HG03025 (cell line): ENCODE results near the gene ZFYVE27.

Experiments
- ATAC-seq: cut with Tn5 transposase; IDR thresholded peaks from one replicate; pipeline ENCODE4 v1.9.1; 2021; ENCODE audit warnings: mild to moderate bottlenecking, moderate library complexity; ENCODE audit not compliant: unreplicated experiment, low FRiP score

The ZFYVE27 gene

DNA sequence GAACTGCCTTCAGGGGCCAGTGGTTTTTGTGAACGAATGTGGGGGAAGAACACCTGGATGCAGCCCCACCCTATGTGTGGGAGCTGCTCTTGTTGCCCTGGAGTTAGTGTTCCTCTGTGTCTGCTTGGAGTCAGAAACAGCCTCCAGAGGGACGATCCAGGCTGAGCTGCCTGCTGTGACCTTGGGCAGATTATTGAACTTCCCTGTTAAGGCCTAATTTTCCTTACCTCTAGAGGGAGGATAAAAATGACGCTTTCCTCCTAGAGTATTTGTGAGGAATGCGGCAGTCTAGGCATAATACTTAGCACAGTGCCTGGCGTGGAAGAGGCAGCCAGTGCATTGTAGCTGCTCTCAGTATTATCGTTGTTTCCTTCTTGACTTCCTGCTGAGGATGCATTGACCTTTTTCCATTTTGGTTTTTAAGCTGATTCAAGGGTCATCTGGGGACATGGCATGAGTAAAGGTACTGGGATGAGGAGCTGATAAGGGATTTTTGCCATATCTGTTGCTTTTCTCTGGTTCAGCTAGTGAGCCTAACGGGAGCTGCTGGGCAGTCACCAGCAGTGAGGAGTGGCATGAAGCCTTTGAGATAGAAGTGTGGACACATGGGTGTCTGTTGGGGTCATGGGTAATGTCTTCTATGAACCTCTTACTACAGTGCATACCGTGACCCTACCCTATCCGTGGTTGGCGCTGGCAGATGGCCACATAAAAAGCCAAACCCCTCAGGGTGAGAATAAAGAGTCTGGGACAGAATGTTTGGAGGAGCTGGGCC, 6.4 kb downstream of the ZFYVE27 start:
- ATAC-seq: no peak

DNA sequence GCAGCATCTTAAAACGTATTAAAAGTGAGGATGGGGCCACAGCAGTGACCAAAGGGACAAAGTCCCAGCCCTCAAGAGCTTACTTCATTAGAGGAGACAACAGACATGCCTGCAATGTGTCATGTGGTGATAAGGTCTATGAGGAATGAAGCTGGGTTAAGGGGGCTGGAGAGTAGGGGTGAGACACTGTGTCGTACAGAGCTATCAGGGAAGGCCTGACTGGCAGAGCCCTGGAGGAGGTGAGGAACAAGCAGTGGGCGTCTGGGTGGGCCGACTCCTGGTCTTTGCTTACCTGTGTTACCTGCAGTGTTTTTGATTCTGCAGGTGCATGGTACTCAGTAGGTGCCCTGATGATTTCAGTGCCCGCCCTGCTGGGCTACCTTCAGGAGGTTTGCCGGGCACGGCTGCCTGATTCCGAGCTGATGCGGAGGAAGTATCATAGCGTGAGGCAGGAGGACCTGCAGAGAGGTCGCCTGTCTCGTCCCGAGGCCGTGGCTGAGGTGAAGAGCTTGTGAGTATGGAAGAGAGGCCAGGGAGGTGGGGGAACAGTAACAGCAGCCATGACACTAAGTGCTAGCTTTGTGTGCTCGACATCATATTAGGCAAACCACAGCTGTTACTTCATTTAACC, 7.6 kb downstream of the ZFYVE27 start:
- ATAC-seq: no peak

DNA sequence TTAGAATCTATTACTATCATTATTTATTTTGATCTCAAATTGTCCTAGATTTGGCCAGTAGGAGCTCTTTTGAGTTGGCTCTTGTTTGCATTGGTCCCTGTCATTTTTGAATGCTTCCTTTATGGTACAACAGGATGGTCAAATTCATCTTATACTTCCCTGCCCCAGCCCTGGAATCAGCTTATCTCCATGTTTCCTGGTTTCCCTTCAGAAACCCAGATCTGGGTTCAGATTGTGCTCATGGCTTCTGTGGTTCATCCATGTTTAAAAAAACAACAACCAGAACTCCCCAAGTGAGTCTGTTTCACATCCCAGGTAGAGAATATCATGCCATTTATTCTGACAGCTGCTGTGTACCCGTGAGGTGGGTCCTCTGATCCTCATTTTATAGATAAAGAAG, 10.6 kb downstream of the ZFYVE27 start:
- ATAC-seq: no peak

DNA sequence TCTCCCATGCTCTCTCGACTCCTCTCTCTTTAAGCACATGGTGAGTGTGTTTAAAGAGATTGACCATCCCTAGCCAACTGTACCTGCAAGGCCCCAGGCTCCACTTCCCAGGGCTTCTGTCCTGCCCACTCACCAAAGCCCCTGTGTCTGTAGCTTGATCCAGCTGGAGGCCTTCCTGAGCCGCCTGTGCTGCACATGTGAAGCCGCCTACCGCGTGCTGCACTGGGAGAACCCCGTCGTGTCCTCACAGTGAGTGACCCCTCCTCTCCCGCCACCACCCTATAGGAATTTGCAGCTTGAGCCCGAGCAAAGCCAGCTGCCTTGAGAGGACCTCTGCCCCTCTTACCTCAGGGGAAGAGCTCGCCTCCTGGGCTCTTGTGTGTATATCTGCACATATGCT, 11.2 kb downstream of the ZFYVE27 start:
- no peak for ATAC-seq

DNA sequence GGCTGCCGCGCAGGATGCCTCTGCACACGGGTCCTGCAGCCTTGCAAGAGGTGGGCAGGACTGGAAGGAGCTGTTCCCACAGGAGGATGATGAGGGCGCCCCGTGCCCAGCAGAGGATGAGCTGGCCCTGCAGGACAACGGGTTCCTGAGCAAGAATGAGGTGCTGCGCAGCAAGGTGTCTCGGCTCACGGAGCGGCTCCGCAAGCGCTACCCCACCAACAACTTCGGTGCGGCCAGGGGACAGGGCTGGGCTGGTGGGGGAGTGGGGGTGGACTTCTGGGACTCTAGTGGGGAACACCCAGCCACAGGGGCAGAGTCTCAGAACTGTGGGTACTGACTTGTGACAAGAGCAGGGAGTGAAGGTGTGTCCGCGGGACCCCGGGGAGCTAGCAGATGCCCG, 16.0 kb downstream of the ZFYVE27 start:
- ATAC-seq: no peak

DNA sequence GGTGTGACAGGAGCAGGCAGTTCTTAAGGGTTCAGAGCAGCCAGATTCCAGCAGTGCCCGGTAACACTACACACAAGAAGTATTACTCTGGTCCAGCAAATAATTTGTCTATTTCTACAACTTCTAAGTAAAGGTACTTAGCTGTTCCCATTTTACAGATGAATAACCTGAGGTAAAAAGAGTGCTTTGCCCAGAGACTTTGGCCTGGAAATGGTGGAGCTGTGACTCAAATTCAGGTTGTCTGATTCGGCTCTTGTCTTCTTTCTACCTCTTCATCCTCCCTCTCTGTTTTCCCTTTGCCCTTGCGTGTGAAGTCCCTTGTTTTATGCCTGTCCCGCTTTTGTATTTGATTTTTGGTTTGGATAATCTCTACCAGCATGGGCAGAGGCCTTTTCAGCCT, 17.8 kb downstream of the ZFYVE27 start:
- ATAC-seq: no peak

DNA sequence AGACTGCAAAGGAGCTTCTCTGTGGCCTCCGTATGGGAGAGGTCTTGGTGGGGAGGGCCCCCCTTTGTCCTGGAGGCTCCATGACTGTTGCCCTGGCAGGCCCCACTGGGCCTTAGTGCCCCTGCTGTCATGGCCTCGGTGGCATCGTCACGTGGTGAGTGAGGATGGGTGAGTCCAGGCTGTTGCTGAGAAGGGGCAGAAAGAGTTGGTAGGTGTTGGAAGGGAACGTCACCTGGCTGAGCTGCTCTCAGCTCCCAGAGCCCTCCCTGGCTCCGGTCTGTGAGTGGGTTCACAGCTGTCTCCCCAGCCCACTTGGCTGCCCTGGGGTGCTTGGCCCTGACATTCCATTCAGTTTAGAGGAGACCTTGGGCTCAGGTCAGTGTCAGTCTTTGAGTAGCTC, 18.8 kb downstream of the ZFYVE27 start:
- no peak for ATAC-seq

DNA sequence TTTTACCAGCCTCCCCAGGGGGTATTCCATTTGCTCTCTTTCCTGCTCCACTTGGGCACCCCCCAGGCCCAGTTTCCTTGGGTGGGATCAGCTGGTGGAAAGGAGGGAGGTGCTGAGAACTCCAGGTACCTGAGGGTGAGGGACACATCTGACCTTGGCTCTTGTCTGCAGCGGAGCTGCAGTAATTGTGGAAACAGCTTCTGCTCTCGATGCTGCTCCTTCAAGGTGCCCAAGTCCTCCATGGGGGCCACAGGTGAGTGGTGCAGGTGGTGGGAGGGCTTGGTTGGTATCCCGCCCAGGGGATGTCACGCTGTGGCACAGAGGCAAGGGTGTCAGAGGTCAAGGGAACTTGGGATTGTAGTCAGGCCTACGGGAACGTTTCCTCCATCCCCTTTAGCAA, 20.5 kb downstream of the ZFYVE27 start:
- no peak for ATAC-seq

DNA sequence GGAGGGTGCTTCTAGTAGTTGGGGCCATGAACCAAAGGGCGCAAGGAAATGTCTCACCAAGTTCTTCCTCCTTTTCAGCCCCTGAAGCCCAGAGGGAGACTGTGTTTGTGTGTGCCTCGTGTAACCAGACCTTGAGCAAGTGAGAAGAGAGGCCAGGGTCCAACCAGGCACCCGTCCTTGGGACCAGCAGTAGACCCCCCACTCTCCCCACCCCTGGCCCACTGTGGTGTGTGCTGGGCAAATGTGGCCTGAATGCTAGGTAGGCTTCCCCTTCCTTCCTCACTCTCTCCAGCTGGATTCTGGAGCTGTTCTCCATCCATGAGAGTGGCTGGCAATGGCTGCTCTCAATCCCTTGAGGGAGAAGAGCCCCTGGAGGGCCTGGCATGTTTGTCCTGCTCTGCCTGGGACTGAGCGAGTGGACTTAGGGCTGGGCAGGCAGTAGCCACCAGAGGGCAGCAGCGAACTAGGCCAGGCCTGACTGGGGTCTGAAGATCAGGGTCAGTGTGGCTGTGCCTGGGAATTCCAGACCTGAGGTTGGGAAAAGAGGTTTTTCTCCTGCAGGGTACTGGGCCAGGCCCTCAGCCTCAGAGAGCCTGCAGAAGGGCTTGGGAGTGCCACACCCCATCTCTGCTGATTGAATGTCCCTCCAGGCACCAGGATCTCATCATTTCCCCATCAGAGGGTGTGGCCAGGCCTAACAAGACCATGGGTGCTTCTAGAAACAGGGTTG, 22.4 kb downstream of the ZFYVE27 start:
- ATAC-seq: no peak

DNA sequence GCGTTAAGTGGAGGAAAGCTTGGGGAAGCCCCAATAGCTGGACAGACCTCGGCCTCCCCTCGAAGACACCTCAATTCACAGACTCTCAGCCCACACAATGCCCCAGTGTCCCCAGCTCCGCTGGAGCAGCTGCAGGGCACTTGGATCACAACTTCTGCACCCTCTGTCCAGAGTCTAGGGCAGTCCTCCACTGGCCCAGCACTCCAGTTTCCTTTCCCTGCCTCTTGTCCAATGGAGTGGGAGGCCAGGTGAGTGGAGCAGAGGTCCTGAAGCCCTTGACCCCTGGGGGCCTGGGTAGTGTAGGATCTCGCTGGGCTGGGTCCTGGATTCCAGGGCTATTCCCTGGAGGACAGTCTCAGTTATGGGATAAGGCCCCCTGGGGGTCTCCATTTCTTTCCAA, 23.0 kb downstream of the ZFYVE27 start:
- no peak for ATAC-seq

DNA sequence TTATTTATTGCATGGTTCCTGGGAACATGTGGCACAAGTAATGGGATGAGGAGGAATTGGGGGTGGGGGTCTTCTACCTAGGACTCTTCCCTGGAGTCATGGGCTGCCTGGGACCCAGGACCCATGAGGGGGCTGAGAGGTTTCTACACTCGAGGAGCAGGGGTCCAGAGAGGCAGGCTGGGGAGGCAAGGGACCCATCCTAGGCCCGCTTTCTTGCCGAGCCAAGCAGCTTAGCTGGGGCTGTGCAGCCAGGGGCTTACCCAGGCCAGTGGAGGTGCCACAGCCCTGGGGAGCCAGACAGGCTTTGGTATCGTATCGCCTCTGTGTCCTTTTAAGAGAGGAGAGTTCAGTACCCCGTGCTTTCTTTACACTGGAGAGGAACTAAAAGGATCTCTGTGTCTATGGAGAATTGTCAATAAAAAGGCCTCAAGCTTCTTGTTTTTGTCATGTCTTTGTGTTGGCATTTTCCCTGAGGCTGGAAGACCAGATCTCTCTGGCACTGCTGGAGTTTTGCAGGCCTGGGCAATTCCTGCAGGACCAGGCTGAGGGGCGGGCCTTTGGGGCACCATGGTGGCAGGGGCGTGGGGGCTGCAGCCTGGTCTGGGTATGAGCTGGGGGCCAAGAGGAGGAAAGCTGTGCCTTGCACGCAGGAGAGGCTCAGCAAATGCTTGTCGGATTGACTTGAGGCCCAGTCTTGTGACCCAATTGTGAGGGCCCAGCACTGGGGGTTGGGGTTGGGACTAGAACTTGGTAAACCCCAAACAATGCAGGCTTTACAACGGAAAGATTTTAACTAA, 23.7 kb downstream of the ZFYVE27 start:
- no peak for ATAC-seq

DNA sequence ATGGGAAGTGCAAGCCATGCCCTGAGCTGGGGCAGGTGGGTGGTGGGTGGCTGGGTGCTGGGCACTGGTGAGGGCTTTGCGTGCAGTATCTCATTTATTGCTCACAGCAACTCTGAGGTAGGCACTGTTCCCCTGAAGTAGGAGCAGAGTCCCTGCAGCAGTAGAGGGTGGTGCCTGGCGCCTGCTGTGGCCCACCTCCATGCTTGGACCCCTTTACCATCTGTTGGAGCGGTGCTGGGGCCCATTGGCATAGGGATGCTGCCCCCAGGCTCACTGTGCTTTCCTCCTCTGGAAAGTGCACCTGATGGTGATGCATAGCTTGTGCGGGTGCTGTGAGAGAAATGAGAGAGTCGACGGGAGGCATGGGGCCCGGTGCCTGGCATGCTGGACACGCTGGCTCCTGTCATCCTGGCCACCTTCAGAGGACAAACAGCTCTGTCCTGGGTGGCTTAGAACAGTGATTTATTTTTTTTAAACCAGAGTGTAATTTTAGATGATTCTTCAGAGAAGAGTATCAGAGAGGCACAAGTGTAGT, 24.5 kb downstream of the ZFYVE27 start:
- no peak for ATAC-seq

DNA sequence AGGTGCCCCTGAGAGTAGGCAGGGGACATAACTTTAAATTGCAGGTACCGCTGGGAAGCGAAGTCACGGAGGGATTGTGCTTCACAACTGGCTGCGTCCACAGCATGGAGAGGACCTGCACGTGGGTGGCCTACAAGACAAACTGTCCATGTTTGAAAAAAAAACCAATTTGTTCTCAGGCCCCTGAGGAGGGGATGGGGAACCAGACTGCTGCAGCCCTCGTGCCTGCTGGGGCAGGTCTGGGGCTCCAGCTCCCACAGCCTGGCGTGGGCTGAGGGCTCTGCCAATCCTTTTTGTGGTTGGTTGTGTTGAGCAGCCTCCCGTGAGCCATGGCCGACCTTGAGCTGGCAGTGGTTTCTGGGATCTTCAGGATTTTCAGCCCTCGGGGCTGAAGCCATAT, 25.1 kb downstream of the ZFYVE27 start:
- ATAC-seq: no peak

DNA sequence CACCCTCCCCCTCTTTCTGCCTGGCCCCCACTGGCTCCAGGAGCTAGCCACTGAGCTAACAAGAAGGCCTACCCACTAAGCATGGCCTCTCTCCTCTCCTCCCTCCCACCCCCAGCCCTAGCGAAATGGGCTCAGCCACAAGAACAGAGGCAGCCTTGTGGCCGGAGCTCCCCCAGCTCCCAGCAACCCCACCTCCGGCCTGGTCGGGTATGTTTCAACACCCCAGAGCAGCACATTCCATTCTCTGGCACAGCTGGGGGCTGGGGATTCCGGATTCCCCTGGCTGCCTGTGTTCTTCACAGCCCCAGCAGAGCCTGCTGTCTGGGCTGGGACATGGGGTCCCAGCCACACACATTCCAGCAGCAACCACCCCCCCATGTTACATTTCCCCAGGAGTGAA, 25.9 kb downstream of the ZFYVE27 start:
- ATAC-seq: no peak

DNA sequence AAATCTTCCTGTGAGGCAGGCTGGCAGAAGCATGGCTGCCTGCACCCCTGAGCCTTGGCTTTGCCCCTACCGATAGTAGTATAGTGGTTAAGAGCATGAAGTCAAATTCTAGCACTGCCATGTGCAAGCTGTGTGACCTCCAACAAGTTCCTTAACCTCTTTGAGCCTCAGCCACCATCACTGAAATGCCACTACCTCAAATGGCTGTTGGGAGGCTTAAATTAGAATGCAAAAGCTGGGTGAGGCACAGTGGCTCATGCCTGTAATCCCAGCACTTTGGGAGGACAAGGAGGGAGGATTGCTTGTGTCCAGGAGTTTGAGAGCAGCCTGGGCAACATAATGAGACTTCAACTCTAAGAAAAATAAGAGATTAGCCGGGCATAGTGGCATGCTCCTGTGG, 26.5 kb downstream of the ZFYVE27 start:
- no peak for ATAC-seq

DNA sequence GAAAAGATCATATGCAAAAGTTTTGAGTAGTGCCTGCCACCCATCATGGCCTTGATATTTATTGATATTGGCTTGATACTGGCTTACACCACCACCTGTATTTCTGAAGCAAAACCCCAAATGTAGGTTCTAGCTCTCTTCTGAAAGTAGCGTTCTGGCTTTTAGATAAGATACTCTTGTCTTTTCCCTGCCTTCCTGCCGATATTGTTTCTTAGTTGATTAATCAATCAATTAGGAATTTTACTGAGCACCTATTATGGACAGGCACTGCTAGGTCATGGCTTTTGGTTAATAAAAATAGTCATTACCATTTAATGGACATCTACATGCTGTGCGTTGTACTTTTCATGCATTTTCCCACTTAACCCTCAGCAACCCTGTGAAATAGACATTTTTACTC, 27.0 kb downstream of the ZFYVE27 start:
- no peak for ATAC-seq

DNA sequence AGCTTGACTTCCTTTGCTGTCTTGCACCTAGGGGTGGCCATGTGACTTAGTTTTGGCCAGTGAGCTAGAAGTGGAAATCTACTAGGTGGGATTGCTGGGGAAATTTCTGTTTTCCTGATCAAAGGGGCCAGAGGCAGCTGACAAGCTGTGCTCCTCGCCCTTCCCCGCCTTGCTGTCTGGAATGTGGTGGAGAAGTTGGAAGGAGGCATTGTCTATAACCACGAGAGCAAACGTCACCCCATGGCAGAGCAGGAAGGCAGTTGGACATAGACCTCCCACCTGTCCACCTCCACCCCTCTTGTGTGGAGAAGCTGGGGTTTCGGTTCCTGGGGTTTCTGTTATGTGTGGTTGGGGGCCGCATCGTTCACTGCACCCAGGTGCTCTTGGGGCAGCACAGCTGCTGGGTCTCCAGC, 27.6 kb downstream of the ZFYVE27 start:
- no peak for ATAC-seq

DNA sequence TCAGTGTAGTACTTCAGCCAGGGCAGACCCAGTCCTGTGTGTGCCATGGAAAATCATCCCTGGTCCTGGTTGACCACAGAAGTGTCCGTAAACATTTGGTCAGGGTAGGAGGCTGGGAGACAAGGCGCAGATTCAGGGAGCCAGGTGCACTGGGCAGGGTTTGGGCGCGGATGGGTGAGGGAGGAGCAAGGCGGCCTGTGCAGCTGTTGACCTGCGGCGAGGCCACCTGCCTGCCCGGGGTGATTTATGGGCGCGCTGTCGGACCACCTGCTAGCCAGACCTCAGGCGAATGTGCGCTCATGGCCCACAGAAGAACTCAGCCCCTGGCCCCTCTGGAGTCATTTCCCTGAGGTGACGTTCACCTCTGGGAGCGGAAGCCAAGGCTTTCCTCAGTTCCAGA, 28.3 kb downstream of the ZFYVE27 start:
- no peak for ATAC-seq

DNA sequence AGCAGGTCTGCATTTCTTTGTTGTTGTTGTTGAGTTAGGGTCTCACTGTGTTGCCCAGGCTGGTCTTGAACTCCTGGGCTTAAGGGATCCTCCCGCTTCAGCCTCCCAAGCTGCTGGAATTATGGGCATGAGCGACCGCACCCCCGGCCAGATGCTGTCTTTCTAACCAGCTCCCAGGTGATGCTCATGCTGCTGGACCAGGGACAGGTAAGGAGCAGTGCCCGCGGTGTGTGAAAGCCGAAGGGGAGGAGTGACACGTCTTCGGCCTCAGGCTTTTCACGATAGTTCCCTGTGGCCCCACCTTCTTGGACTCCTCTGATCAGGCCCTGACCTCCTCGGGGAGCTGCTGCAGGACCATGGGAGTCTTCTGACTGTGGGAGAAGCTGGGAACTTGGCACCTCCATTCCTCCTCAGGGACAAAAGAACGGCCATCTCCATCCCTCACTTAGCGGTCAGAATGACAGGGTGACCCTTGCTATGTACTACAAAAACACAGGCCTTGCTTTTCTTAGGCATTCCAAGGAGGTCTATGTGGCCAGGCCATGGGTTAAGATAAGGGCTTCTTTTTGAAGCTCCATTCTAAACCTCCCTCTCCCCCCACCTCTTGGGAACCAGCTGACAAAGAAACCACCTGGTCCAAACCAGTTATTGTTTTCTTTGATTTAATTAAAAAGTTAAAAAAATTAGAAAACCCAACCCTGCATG, 29.3 kb downstream of the ZFYVE27 start:
- no peak for ATAC-seq
